ENCODE results near the gene FBXO42. TPM values are rescaled to one million over a fixed set of nuclear protein-coding genes. Genes with fewer than 3 reads are reported as not detected.

FBXO42 gene
- total and polyA plus RNA-seq, 2 of the 13 experiments (the other 11 are each of a cell fraction or from before 2014, with no cell fraction given): 7.6 to 17.5 TPM

- TF ChIP-seq PBX3 (CRISPR knock-in tag; IDR thresholded peaks at IDR 0.05; ENCODE audit: borderline replicate concordance) (0 out of 2 replicates have a peak, but pooled peaks have one; percentile 24), ZNF891 (CRISPR knock-in tag; IDR thresholded peaks at IDR 0.05) (peak; percentile 87), FOXP1 (IDR thresholded peaks at IDR 0.05) (no peak), FOXP1 (CRISPR knock-in tag; IDR thresholded peaks at IDR 0.05) (no peak), CREB3 (CRISPR knock-in tag; IDR thresholded peaks at IDR 0.05) (peak; percentile 86; the same call in 1 of the 2 replicates), ARID4A (CRISPR knock-in tag; IDR thresholded peaks at IDR 0.05; ENCODE audit: borderline replicate concordance) (peak; percentile 77), ELF3 (CRISPR knock-in tag; IDR thresholded peaks at IDR 0.05) (no peak), NKX3-1 (CRISPR knock-in tag; IDR thresholded peaks at IDR 0.05) (peak; percentile 94), ZBED4 (CRISPR knock-in tag; IDR thresholded peaks at IDR 0.05; ENCODE audit: borderline replicate concordance) (no peak; the same call in 1 of the 2 replicates), SIN3B (IDR thresholded peaks at IDR 0.05; ENCODE audit: low read length) (peak; percentile 58; the same call in 1 of the 2 replicates), TBP (CRISPR knock-in tag; IDR thresholded peaks at IDR 0.05) (no peak), ZBTB49 (CRISPR knock-in tag; IDR thresholded peaks at IDR 0.05; ENCODE audit: borderline replicate concordance) (no peak), ZNF20 (CRISPR knock-in tag; IDR thresholded peaks at IDR 0.05) (no peak; the same call in 1 of the 2 replicates), ZNF572 (CRISPR knock-in tag; IDR thresholded peaks at IDR 0.05) (no peak), BRF2 (CRISPR knock-in tag; IDR thresholded peaks at IDR 0.05) (no peak)
Observed at GRCh38 chr1:16367258-16367967, 15.1 kb upstream of the FBXO42 start (continued).
